Measurements from ENCODE around the gene BICC1.

DNA sequence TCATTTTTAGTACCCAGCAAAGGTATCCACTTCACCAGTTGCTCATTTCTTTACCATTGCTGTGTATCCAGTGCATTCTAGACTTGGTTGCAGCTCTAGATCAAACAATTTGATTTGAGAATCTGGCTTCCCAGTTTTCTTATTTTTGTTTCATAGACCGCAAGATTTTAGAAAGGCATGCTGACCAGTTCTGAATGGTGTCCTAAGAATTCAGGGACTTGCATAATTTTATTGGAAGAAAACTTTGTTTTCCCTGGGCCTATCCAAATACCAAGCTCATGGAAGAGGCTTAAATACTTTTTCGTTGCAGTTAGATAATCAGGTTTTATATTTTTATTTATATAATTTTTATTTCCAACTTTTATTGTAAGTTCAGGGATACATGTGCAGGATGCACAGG is 58.3 kb downstream of the BICC1 start:
- TF ChIP-seq POLR2AphosphoS5 (IDR thresholded peaks at IDR 0.05; ENCODE audit: low read depth, low read length) (no peak), SIN3A (IDR thresholded peaks at IDR 0.05; ENCODE audit: borderline replicate concordance, insufficient read depth, low read depth, low read length) (no peak), TCF7L2 (IDR thresholded peaks at IDR 0.05; ENCODE audit: low read depth, low read length) (no peak)
- TF ChIP-seq, protein P1, sequence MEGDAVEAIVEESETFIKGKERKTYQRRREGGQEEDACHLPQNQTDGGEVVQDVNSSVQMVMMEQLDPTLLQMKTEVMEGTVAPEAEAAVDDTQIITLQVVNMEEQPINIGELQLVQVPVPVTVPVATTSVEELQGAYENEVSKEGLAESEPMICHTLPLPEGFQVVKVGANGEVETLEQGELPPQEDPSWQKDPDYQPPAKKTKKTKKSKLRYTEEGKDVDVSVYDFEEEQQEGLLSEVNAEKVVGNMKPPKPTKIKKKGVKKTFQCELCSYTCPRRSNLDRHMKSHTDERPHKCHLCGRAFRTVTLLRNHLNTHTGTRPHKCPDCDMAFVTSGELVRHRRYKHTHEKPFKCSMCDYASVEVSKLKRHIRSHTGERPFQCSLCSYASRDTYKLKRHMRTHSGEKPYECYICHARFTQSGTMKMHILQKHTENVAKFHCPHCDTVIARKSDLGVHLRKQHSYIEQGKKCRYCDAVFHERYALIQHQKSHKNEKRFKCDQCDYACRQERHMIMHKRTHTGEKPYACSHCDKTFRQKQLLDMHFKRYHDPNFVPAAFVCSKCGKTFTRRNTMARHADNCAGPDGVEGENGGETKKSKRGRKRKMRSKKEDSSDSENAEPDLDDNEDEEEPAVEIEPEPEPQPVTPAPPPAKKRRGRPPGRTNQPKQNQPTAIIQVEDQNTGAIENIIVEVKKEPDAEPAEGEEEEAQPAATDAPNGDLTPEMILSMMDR (IDR thresholded peaks at IDR 0.05): no peak
- TF ChIP-seq, protein P2, sequence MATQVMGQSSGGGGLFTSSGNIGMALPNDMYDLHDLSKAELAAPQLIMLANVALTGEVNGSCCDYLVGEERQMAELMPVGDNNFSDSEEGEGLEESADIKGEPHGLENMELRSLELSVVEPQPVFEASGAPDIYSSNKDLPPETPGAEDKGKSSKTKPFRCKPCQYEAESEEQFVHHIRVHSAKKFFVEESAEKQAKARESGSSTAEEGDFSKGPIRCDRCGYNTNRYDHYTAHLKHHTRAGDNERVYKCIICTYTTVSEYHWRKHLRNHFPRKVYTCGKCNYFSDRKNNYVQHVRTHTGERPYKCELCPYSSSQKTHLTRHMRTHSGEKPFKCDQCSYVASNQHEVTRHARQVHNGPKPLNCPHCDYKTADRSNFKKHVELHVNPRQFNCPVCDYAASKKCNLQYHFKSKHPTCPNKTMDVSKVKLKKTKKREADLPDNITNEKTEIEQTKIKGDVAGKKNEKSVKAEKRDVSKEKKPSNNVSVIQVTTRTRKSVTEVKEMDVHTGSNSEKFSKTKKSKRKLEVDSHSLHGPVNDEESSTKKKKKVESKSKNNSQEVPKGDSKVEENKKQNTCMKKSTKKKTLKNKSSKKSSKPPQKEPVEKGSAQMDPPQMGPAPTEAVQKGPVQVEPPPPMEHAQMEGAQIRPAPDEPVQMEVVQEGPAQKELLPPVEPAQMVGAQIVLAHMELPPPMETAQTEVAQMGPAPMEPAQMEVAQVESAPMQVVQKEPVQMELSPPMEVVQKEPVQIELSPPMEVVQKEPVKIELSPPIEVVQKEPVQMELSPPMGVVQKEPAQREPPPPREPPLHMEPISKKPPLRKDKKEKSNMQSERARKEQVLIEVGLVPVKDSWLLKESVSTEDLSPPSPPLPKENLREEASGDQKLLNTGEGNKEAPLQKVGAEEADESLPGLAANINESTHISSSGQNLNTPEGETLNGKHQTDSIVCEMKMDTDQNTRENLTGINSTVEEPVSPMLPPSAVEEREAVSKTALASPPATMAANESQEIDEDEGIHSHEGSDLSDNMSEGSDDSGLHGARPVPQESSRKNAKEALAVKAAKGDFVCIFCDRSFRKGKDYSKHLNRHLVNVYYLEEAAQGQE (IDR thresholded peaks at IDR 0.05; ENCODE audit: insufficient read depth in 1 of 2, low read depth in 2 of 2, low read length in 1 of 2): no peak
